ENCODE measurements around the gene MEIS2.

The MEIS2 gene

DNA sequence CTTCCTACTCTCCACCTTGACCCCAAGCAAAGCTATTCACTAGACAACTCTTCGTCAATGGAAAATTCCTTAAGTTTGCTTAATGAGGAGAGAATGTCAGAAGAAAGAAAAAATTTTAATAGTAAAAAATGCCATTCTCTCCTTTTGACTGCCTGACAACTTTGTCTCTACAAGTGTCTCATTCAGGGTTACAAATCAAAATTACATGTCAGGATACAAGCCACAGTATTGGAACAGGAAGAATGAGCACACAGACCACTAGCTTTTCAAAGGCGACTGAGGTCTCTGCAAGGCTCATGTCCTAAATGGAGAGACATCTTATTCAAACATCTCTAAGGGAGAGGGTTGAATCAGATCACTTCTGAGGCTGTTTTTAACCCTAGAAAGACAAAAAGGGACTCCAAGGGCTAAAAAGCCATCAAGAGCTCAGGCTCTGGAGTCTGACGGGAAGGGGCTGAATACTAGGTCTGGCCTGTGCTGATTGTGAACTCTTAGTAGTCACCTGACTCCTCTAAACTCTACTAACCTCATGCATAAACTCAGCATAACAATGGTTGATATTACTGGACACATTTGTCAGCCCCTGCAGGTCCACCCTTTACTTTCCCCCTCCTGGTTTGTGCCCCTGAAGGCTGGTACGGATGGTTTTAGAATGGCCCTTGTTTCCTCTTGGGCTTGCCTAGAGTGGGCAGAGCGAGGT lies 12.8 kb upstream of the MEIS2 start:
- DNase-seq (ENCODE audit: low spot score), result no peak

DNA sequence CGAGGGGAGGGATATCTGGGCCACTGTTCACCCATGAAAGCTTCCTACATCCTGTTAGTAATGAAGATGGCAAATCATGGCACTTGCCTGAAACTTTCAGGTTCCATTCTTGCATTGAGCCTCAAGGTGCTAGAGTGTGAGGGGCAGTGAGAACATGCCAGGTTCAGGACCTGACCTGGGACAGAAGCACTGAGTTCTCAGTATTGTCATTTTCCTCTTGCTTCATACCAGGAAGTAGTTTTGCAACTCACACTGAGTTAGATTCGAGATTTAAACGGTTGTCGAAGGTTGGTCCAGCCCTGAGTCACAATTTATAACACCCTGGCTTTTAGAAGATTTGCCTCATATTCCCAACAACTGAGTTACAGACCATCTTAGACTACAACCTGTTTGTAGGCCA lies 11.8 kb upstream of the MEIS2 start:
- DNase-seq (ENCODE audit: low spot score), result no peak

GRCh38 chr15:37111427-37111717 lies 11.0 kb upstream of the MEIS2 start:
- no peak for DNase-seq (ENCODE audit: low spot score)

GRCh38 chr15:37109872-37110572 lies 9.7 kb upstream of the MEIS2 start:
- no peak for DNase-seq (ENCODE audit: low spot score)

DNA sequence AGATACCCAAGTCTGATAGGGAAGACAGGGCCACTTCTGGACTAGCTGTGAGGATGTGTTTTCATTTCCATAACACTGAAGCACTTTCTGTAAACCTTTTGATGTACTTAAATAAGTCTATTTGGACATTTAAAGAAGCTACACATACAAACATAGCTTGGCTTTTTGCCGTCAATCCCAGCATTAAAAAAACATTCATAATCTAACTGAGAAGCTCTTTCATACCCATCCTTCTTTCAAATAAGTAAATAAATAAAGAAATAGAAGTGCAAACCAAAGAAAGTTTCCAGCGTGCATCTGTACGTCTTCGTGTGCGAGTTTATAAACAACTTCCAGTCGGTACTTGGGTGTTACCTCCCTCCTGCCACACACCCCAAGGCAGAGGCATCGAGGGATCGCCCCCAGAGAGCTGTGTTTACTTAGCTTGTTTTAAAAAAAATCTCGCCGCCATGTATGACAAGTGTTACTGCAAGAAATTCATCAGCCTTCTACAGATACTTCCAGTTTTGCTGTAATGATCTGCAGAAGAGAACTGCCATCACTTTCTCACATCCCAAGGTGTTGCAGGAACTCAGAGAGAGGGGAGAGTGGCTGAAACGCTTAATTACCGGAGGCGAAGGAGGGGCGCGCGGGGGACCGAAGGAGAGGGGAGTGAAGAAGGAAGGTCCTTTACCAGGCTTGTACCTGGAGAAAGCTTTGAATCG lies 9.0 kb upstream of the MEIS2 start:
- no peak for DNase-seq (ENCODE audit: low spot score)

GRCh38 chr15:37108381-37109167 lies 8.2 kb upstream of the MEIS2 start:
- DNase-seq (ENCODE audit: low spot score), result no peak

DNA sequence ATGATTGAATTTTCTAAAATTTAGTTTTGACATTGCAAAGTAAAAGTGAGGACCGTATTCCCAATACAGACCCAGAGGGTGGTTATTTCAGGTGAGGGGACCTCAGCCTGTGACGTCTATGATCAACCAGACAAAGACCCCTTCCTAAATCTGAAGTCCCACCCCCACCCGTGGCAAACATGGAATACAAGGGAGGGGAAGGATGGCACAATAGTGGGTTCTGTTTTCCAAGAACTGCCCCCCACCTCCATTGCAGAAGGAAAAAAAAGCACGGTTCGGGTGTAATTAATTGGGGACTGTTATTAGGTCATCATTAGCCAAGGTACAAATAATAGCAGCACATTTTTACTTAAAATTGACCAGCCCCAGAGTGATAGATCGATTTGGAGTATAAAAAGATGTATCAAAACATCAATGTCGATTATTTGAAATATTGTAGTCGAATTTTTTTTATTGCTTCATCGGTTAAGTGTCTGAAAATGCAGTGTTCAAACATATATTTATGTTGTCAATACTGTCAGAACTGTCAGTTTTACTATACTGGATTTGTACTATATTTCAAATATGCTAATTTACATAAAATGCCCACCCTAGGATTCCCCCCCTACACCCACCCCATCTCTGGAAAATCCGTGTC lies 7.5 kb upstream of the MEIS2 start:
- no peak for DNase-seq (ENCODE audit: low spot score)

DNA sequence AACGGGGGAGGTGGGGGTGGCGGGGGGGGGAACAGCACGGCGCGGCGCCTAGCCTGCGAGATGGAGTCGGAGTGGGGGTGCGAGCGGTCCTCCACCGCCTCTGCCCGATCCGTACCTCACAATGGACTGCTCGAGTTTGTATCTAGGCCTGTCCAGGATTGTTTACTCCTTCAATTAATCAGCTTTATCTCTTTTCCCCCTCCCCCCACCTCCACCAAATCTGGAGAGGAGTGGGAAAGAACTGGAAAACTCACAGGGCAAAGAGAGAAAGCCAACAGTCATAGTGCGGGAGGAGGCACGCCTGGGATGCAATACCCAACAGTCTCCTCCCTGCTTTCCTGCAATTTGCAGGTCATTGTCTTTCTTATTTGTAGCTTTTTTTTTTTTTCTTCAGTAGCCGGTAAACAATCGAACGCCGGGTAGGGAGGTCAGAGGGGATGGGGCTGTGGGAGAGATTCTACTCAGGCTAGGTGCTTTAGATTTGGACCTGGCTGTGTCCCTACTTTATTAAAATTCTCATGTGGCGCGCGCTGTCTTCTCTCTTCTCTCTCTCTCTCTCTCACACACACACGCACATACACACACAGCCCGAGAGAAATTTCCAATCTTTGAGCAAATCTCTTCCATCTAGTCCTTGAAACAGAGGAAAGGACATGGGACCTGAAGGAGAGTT lies 6.9 kb upstream of the MEIS2 start:
- no peak for DNase-seq (ENCODE audit: low spot score)

- DNase-seq (ENCODE audit: low spot score), result no peak
These were observed 6.2 kb upstream of the MEIS2 start for GRCh38 chr15:37106490-37107001.

DNA sequence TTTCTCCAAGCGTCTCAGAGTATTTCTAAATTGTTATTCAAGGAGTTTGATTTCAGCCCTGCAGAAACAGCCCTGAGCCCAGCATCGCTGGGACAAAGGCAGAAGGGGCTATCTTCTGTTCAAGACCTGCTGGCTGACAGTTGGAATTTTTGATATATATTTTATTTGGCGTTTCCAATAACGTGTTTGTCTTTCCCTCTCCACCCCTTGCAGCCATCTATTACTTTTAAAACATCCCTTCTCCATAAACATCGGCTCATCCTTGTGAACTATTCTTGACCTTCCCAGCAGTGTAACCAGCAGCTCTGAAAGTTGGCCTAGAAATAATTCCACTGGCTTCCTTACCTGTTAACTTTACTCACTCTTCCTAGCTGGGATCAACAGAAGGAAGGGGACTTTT lies 5.5 kb upstream of the MEIS2 start:
- DNase-seq (ENCODE audit: low spot score), result no peak

GRCh38 chr15:37105029-37105428 lies 4.7 kb upstream of the MEIS2 start:
- DNase-seq (ENCODE audit: low spot score), result no peak

DNA sequence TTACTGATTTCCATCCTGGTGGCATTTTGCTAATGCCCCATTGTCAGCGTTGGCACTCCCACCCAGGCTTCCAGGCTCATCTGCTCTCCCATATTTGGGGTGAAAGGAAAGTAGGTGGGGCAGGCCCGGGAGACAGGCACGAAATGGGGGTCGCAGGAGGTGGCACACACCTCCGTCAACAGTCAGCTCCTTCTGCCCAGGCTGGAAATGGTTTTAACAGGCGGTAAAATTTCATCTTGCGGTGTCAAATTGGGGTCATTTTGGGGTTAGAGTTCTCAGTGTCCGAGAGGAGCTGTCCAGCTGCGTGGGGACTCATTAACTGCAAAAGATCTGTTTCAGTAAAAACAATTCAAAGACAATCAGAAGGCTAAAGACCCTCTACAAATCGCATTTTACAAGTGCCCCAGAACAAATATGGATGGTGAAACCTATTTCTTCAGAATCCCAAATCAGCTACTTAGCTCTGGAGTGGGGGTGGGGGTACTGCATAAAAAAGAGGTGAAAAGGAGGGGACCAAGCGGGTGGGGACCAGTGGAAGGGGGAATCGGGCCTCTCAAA lies 4.2 kb upstream of the MEIS2 start:
- no peak for DNase-seq (ENCODE audit: low spot score)

DNA sequence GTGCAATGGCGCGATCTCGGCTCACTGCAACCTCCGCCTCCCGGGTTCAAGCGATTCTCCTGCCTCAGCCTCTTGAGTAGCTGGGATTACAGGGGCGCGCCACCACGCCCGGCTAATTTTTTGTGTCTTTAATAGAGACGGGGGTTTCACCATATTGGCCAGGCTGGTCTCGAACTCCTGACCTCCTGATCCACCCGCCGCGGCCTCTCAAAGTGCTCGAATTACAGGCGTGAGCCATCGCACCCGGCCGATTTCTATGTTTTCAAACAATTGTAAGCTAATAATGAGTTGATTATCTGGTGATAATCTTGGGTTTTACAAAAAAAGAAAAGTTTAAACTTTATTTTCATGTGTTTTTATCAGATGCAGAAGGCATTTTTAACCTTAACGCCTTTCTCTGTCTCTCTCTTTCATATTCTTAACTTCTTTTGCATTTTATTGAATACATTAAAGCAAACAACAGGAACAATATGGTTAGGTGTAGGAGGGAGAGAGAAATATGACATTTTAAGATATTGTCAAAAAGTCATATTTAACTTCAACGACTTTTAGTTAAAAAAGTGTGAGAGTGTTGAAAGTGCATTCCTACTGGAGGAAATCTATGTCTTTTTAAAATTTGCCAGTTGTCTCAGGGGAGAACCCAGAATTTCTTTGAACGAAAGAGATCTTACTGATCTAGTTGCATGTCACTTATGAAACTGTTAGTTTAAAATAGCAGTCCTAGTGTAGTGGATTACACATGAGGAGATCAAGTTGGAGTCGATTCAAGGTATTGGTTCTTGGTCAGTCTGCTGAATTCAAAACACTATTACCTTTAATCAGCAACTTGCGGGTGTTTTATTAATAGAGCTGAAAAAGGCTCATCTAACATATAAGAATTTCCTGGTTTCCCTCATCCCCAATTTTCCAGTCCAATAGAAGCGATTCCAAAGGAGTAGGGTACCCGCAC lies 3.4 kb upstream of the MEIS2 start:
- no peak for DNase-seq (ENCODE audit: low spot score)

DNA sequence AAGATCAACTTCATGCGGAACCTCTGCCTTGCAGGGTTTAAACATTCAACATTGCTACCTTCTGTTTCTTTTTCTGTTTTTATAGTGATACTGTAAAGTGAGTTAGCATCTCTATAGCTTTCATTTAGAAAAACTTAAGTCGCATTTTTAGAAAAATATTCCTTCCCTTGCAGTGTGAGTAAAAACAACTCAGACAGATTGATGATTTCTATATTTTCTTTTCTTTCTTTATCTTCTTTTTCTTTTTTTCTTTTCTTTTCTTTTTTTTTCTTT lies 2.8 kb upstream of the MEIS2 start:
- no peak for DNase-seq (ENCODE audit: low spot score)

DNA sequence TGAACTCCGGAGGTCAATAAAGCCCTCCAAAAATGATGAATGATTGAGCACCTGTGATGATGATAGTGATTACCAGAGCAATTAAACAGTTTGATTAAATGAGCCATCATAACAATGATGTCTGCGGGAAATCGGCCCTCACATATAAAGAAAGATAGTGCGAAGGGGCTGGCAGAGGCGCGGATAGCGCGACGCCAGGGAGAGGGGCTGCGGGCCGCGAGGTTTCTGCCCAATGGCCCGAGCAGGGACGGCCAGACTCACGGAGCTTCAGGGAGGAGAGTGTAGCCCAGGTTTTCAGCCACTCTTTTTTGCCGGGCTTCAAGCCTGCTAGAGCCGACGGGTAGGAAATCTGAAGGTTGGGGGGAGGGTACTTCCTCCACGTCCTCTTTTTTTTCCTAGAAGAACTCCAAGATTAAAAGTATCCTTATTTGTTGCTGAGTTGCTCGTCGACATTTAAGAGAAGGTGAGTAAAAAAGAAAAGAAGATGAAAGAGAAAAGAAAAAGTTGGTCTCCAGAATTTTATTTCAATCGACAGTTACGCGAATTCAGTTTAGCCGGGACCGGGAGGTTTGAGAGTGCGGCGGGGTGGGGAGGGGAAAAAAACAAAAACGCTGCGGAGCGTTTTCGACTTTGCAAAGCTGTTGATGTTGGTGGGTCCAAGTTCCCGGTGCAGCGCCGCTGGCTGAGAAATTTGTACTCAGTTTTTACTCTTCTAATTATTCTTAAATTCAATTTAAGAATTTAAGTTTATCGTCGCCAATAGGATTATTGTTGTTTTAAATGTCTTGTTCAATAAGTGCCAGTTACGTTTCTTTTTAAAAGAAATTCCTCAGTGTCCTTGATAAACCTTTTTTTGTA lies 2.2 kb upstream of the MEIS2 start:
- DNase-seq (ENCODE audit: low spot score), result no peak

DNA sequence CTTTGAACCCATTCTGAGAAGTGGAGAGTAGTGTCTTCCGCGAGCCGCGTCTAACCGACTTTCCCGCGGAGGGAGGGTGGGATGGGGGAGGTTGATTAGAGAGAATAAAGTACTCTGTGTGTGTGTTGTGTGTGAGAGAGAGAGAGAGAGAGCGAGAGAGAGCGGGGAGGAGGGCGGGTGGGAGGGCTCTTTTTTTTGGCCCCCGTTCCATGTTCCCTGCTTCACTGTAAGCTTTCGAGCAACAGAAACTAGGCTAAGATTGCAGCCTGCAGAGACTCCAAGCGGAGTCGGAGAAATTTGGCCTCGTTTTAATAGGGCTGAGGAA lies 1.6 kb upstream of the MEIS2 start:
- DNase-seq (ENCODE audit: low spot score), result no peak

DNA sequence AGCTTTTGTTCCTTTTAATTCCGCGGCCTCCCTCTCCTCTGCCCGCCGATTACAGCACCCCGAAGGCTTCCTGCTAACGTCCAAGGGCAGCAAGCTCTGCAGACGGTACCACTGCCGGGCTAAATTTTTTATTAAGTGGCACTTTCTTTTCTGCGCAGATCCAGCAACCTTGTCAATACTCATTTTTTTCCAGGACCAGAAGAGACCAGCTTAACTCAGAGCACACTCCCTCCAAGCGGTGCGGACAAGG lies 542 bp upstream of the MEIS2 start:
- no peak for DNase-seq (ENCODE audit: low spot score)

- no peak for DNase-seq (ENCODE audit: low spot score)
These were observed 835 bp downstream of the MEIS2 start for GRCh38 chr15:37099319-37100108.
